Motor neuron (in vitro differentiated cells): Measurements from ENCODE around the gene FADS6. TPM values are rescaled to one million over a fixed set of nuclear protein-coding genes. Genes with fewer than 3 reads are reported as not detected.
A peak's percentile ranks its signal among the peaks of the same experiment; 100 is the strongest.

Source experiments
- ATAC-seq, 8 experiments: fragments of 200-7000 bp; cut with Tn5 transposase; replicated peaks in 6 of 8; 2 replicates each; pipeline ENCODE4 v1.8.0; 2021; ENCODE audit warnings: mild to moderate bottlenecking in 8 of 8, moderate library complexity in 8 of 8
- H3K27ac ChIP-seq, 2 donors: fragments of 250-450 bp; sonication (Bioruptor Pico); 2 replicates each; pipeline ENCODE4 v1.9.0; 2021; ENCODE audit warnings: antibody characterized with exemption in 2 of 2, mild to moderate bottlenecking in 2 of 2, moderate library complexity in 1 of 2
- H3K4me1 ChIP-seq, 2 donors: fragments of 250-450 bp; sonication (Bioruptor Pico); replicated peaks in 1 of 2; 2 replicates each; pipeline ENCODE4 v1.6.1; 2021; ENCODE audit warnings: antibody characterized with exemption in 2 of 2, mild to moderate bottlenecking in 2 of 2, moderate library complexity in 1 of 2
- H3K4me3 ChIP-seq, 5 donors: fragments of 250-450 bp; sonication (Bioruptor Pico); 2 replicates each; pipeline ENCODE4 v1.9.0; 2021; ENCODE audit warnings: antibody characterized with exemption in 5 of 5, mild to moderate bottlenecking in 5 of 5, moderate library complexity in 4 of 5
- WGBS, 10 experiments: fragments of 450-650 bp; shearing (Covaris generic); methylation state at CpG; one replicate each; pipeline ENCODE4 v1.0.0; 2022; 5-methylcytosine and 5-hydroxymethylcytosine counted together
- in situ Hi-C, 9 experiments: fragments of 400-800 bp; cut with MboI; loops; one replicate each; pipeline ENCODE4 v1.15.0; 2021; ENCODE audit warnings: low sequenced_read_pairs in 9 of 9, low pct_unique_long_range_greater_than_20kb in 2 of 9; ENCODE audit not compliant: unreplicated experiment in 9 of 9
- total RNA-seq, 8 experiments: library from RNA; unstranded; fragments of 300-600 nt; gene quantifications; 2 replicates each; pipeline versions ENCODE4 v1.2.3 to v1.2.4, GENCODE V29; 2022

The FADS6 gene
- total RNA-seq, 8 experiments from 2014 or later: 0.11 to 0.85 (median 0.25) TPM; not detected in 2

DNA sequence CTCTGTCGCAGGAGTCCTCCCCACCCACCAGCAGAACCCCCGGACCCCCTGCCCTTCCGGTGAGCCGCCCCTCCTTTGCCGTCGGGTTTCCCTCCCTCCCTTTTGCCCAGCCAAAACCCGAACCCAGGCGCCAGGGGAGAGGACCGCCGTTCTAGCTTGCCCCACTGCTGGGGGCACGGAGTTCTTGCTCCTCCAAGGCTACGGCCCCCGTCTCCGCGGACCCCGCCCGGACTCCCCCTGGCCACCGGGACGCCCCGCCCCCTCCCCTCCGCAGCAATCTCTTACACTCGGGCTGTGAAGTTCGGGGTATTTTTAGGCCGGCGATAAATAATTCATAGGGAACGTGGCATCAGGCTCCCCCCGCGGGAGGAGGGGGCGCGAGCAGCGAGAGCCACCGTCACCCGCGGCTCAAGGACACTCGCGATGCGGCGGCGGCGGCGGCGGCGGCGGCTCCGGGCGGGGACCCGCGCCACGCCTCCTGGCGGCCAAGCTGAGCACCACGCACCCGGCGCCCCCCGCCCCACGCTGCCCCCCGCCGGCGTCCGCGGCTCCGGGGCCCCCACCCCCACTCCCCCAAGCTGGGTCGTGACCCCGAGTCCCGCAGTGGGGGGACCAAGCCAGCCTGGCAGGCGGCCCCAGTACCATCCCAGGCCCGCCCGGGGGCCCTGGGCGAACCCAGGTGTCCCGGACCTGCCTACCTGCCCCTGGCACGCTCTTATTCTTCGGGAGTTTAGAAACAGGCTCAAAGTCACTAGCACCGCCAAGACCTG, 33.8 kb downstream of the FADS6 start, which contains the start of gene GRIN2C:
Gene GRIN2C, minus strand, starts transcription at position 427 of the 770 bp plus-strand sequence. CDS start 4,793 bp downstream, outside the sequence.
- 0 to 20% methylated on average over 1 to 2 of the region's 72 CpGs; no CpG with 5 or more reads in 8 of the 10 experiments for WGBS, 10 experiments
- peak within 1 kb of the TSS; percentile 8 to 31 (median 20) for H3K4me3 ChIP-seq
- in situ Hi-C loops: loop anchor here in 4 of 9 experiments (5.0 to 25.0 kb wide), 3 partner anchors 65 to 97 kb away; no protein-coding TSS in a partner anchor
- H3K4me1 ChIP-seq: peaks cover 6 to 23% of the 10 kb centered on the region in 2 donors
- ATAC-seq: peak in 6 of 8 experiments; percentile 12 to 34 (median 26)
- H3K27ac ChIP-seq: no peak within 1 kb of the TSS

DNA sequence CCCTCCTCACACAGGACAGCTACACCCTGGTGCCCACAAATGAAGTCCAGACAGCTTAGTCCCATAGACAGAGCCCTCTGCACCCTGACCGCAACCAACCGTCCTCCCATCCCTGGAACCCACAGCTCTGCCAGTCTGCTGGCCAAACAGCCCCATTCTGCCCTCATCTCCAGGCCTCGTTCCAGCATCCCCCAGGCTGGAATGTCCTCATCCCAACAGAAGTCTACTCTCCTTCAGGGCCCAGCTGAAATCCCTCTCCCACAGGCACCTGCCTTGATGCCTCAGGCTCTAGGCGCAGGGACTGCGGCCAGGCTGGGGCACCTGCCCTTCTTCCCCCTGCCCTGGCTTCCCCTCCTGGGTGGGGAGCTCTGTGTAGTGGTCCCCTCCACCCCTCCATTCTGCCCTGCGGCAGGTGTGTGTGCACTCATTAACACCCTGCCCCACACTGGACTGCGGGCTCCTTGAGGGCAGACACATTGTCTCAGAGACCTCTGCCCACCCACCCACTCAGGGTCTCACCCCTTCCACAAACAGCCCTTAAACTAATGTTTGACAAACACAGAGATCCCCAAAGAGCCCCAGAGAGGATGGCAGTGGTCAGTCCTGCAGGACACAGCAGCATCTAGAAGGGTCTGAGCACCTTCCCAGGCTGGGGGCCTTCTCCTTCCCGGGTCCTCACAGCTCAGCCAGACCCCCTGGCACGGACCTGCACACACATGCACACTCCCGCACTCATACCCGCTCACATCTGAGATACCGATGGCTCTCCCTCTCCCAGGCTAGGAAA, 34.6 kb downstream of the FADS6 start:
- ATAC-seq: peak in 1 of 8 experiments; percentile 2
- WGBS, 10 experiments: 20 to 60% (median 37%) methylated on average over 1 to 3 of the region's 12 CpGs; no CpG with 5 or more reads in 7 of the 10 experiments
- in situ Hi-C loops: loop anchor here in 1 of 9 experiments (25.0 kb wide), 1 partner anchor 97 kb away; no protein-coding TSS in a partner anchor

DNA sequence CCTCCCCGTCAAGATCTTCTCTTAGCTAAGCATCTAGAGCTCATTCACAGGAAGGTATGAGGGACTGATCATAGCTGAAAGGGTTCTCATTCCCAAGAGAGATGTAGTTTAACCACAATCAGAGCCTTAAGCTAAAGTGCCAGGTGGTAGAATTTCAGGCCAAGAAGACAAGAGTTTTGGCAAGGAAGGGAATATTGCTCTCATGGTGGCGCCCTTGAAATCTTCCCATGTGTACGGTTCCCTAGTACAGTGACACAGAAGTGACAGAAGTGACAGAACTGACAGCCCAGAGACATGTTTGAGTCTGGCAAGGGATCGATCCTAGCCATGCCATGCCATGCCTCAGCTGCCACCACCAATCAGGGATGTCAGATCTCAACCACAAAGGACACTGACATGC, 36.2 kb downstream of the FADS6 start:
- no peak overlapping the region for H3K27ac ChIP-seq
- 33 to 100% (median 58%) methylated on average over 1 to 3 of the region's 4 CpGs; no CpG with 5 or more reads in 5 of the 10 experiments for WGBS, 10 experiments
- in situ Hi-C loops: loop anchor here in 1 of 9 experiments (25.0 kb wide), 1 partner anchor 95 kb away; no protein-coding TSS in a partner anchor
- peaks cover 10 to 31% of the 10 kb centered on the region in 2 donors for H3K4me1 ChIP-seq
- H3K4me3 ChIP-seq: no peak overlapping the region
- ATAC-seq: no peak

More for the DNA sequence above, 34.6 kb downstream of the FADS6 start:
- Histone ChIP-seq H3K4me3 (peak overlapping the region in 2 of 5 donors; percentile 20 to 31), H3K27ac (no peak overlapping the region), H3K4me1 (peaks cover 5 to 22% of the 10 kb centered on the region in 2 donors)

DNA sequence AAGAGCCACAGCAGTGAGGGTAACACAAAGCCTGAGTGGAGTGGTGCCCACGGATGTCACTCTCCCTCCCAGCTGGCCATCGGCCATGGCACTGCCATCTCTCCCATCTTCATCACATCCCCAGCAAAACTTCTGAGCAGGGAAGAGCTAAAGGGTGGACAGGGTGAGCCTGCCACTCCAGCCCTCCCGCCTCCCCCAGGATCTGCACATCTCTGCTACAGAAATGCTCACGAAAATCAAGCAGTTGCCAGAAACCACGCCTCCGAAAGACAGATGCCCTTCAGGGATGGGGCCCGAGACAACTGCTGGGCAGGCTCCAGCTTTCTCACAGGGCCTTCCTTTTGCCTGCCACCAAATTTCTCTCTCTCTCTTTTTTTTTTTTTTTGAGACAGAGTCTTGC, 37.3 kb downstream of the FADS6 start:
- Histone ChIP-seq H3K4me1 (peaks cover 5 to 27% of the 10 kb centered on the region in 2 donors), H3K4me3 (no peak overlapping the region), H3K27ac (no peak overlapping the region)
- in situ Hi-C loops: loop anchor here in 1 of 9 experiments (25.0 kb wide), 1 partner anchor 94 kb away; no protein-coding TSS in a partner anchor
- ATAC-seq: no peak
- WGBS, 10 experiments: 65 to 73% methylated on average over 2 to 3 of the region's 7 CpGs; no CpG with 5 or more reads in 8 of the 10 experiments

DNA sequence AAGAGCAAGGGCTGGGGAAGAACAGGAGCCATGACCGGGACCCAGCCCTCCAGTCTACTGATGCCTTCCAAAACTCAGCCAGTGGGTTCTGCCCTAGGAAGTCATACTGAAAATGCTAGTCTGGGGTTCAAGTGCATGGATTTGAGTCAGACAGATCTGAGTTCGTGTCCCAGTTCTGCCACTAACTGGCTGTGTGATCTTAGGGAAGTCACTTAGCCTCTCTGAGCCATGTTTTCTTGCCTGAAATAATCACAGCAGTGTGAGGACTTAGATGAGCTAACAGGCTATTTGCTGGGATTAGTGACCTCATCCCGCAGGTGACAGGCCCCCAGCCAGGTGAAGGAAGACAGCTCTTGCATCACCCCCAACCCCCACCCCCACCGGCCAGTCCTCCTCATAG, 38.1 kb downstream of the FADS6 start:
- ATAC-seq: no peak
- Histone ChIP-seq H3K4me1 (peaks cover 5 to 19% of the 10 kb centered on the region in 2 donors), H3K4me3 (no peak overlapping the region), H3K27ac (no peak overlapping the region)
- WGBS, 10 experiments: 39 to 100% (median 40%) methylated on average over 1 to 2 of the region's 4 CpGs; no CpG with 5 or more reads in 6 of the 10 experiments
- in situ Hi-C loops: loop anchor here in 1 of 9 experiments (25.0 kb wide), 1 partner anchor 93 kb away; no protein-coding TSS in a partner anchor

DNA sequence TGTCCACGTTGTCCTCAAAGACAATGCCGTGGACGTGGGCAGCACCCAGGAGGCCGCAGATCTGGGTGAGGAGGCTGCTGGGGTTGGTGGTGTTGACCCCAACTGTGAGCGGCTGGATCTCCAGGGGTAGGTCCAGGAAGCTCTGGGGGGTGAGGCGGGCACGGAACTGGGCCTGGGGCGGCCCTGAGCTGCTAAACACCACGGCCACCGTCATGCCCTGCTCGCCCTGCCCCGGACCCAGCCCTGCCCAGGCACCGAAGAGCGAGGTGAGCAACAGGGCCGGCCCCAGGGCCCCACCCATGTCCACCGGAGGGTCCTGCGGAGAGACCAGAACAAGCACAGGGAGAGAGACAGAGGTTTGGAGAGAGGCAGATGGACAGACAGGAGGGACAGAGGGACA, 38.6 kb downstream of the FADS6 start:
- in situ Hi-C loops: loop anchor here in 1 of 9 experiments (25.0 kb wide), 1 partner anchor 92 kb away; no protein-coding TSS in a partner anchor
- no peak overlapping the region for H3K27ac ChIP-seq
- 41 to 89% (median 71%) methylated on average over 7 to 10 of the region's 17 CpGs; no CpG with 5 or more reads in 7 of the 10 experiments for WGBS, 10 experiments
- ATAC-seq: no peak
- no peak overlapping the region for H3K4me3 ChIP-seq
- peaks cover 5 to 19% of the 10 kb centered on the region in 2 donors for H3K4me1 ChIP-seq

DNA sequence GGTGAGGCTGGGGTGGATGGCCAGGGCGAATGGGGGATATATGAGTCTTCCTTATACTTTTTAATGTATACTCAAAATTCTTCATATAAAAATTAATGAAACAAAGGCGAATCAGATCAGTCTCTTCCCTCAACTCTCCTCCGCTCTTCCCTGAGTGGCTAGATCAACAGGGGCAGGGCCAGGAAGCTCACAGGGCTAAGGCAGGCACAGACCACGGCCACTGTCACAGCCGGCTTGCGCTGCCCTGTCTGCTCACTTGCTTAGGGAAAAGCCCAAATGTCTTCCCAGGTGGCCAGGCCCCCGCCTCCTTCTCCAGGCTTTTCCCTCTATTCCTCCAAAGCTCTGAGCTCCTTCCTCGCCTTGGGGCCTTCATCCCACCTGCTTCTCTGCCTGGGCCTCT, 39.8 kb downstream of the FADS6 start:
- no peak overlapping the region for H3K4me3 ChIP-seq
- H3K27ac ChIP-seq: no peak overlapping the region
- peaks cover 5 to 14% of the 10 kb centered on the region in 2 donors for H3K4me1 ChIP-seq
- in situ Hi-C loops: loop anchor here in 1 of 9 experiments (25.0 kb wide), 1 partner anchor 91 kb away; no protein-coding TSS in a partner anchor
- no peak for ATAC-seq
- WGBS, 10 experiments: 0 to 100% (median 70%) methylated on average over 1 to 4 of the region's 8 CpGs; no CpG with 5 or more reads in 2 of the 10 experiments

DNA sequence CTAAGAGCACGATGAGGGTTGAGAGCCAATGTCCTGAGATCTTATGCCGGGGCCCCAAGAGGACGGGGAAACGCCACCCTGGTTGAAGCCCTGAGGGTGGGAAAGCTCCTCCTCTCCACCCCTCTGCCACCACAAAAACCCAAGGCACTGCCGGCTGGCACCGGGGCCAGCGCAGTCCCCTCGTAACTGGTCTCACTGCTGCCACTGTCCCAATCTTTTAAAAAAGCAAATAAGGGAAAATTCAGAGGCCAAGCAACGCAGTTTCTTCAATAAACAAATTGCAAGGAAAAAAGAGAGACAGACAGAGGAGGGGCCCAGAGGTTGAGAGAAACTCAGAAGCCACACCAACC, 40.4 kb downstream of the FADS6 start:
- no peak for ATAC-seq
- WGBS, 10 experiments: 0 to 60% (median 26%) methylated on average over 1 to 7 of the region's 9 CpGs; no CpG with 5 or more reads in 4 of the 10 experiments
- Histone ChIP-seq H3K4me1 (peaks cover 5 to 14% of the 10 kb centered on the region in 2 donors), H3K4me3 (peak overlapping the region in 3 of 5 donors; percentile 19 to 24 (median 23)), H3K27ac (no peak overlapping the region)
- in situ Hi-C loops: loop anchor here in 1 of 9 experiments (25.0 kb wide), 1 partner anchor 91 kb away; no protein-coding TSS in a partner anchor

DNA sequence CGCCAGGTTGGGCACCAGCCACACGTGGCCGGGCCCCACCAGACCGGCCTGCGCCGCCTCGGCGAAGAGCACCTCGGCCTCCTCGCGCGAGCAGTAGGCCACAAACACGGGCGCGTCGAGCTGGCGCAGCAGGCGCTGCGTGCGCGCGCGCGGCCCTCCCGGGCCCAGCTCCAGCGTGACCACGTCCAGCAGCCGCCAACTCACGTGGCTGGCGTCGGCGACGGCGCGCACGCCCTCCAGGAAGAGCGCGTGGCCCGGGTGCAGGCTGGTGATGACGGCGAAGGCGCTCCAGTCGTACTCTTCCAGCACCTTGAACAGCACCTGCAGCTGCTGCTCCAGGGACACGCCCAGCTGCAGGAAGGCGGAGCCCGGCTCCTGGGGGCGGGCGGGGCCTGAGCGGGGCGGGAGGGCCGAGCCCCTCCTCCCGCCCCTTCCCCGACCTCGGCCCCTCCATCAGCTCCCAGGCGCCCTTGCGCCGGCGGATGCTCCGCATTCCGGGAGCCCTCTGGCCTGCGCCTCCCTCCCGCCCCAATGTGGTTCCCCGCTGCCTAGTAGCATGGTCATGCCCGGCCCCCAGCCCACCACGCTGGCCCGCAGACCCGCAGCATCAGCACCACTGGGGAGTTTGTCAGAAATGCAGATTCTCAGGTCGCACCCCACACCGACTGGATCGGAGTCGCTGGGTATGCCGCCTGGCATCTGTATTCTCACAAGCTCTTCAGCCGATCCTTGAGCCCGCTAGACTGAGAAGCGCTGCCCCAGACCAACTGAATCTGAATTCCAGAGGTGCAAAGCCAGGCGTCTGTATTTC, 41.0 kb downstream of the FADS6 start:
- ATAC-seq: peak; percentile 71 to 89 (median 86)
- H3K27ac ChIP-seq: peak overlapping the region in 1 of 2 donors; percentile 58
- 0 to 20% (median 7%) methylated on average over 2 to 9 of the region's 76 CpGs; no CpG with 5 or more reads in 5 of the 10 experiments for WGBS, 10 experiments
- H3K4me1 ChIP-seq: peaks cover 5 to 14% of the 10 kb centered on the region in 2 donors
- H3K4me3 ChIP-seq: peak overlapping the region in 4 of 5 donors; percentile 19 to 25 (median 24)
- in situ Hi-C loops: loop anchor here in 1 of 9 experiments (25.0 kb wide), 1 partner anchor 90 kb away; no protein-coding TSS in a partner anchor

DNA sequence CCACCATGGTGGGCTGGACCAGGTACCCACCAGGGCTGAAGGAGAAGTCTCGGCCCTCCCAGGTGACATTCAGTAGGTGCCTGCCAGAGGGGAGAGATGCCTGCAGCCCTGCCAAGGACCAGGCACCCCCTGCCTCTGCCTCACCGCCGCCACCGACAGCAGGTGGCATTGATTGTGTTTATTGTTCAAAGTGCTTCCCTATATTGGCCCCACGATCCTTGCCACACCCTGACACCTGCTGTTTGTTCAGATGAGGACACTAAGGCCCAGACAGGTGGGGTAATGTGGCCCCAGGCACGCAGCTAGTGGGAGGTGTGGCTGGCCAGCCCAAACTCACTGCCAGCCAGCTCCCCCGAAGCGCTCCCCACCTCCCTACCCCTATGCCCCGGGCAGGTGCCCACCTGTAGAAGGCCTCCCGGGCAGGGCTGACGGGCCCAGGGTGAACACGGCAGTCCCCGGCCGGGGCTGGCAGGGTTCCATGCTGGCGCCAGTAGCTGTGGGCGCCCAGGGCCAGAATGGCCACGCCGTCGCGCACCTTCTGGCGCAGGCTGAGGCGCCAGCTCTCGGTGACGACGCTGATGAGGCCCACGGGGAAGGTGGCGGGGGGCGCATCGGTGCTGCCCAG, 41.7 kb downstream of the FADS6 start:
- ATAC-seq: no peak
- peaks cover 5 to 14% of the 10 kb centered on the region in 2 donors for H3K4me1 ChIP-seq
- H3K4me3 ChIP-seq: no peak overlapping the region
- in situ Hi-C loops: loop anchor here in 1 of 9 experiments (25.0 kb wide), 1 partner anchor 89 kb away; no protein-coding TSS in a partner anchor
- peak overlapping the region in 1 of 2 donors; percentile 58 for H3K27ac ChIP-seq
- 68 to 87% methylated on average over 3 to 5 of the region's 29 CpGs; no CpG with 5 or more reads in 8 of the 10 experiments for WGBS, 10 experiments

DNA sequence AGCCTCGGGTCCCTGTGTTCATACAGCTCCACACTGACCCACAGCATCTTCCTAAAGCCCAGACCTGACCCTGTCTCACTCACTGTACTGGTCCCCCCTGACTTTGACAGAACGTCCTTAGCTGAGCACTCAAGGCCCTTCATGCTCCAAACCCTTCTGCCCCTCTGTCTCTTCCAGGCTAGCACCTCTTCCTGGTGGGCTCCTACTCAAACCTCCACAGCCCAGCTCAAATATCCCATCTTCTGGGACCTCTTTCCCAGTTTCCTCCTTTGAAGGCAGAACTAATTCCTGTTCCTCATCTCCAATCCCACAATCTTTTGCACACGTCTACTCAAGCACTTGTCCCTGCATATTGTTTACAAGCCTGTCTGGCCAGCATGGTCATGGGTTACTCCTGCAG, 42.5 kb downstream of the FADS6 start:
- no peak for ATAC-seq
- H3K27ac ChIP-seq: no peak overlapping the region
- in situ Hi-C loops: loop anchor here in 1 of 9 experiments (25.0 kb wide), 1 partner anchor 89 kb away; no protein-coding TSS in a partner anchor
- H3K4me1 ChIP-seq: peaks cover 5 to 14% of the 10 kb centered on the region in 2 donors
- no peak overlapping the region for H3K4me3 ChIP-seq
- WGBS, 10 experiments: 29 to 80% (median 47%) methylated on average over 1 to 2 of the region's 3 CpGs; no CpG with 5 or more reads in 7 of the 10 experiments
